ENCODE measurements around the gene RBM3.

RBM3 gene

GRCh38 chrX:48578661-48579128, 4.4 kb downstream of the RBM3 start:
- no peak overlapping the region for H2AFZ ChIP-seq (ENCODE audit: low read depth, low read length)
- H3K4me3 ChIP-seq (ENCODE audit: low read length): no peak overlapping the region
- no peak overlapping the region for H3K27ac ChIP-seq (ENCODE audit: low read length)
- TF ChIP-seq CTCF (IDR thresholded peaks at IDR 0.05; ENCODE audit: low read depth, low read length) (no peak), EZH2phosphoT487 (IDR thresholded peaks at IDR 0.05; ENCODE audit: low read depth) (no peak)
- H4K20me1 ChIP-seq (ENCODE audit: insufficient read depth, low read length): no peaks in the 10 kb centered on the region; the same call in 1 of the 2 replicates
- no peak overlapping the region for H3K9ac ChIP-seq (ENCODE audit: low read length)
- H3K27me3 ChIP-seq (ENCODE audit: low read depth, low read length): no peaks in the 10 kb centered on the region
- peaks cover 25% of the 10 kb centered on the region for H3K79me2 ChIP-seq (ENCODE audit: low read length)
- H3K4me1 ChIP-seq (ENCODE audit: low read length): peaks cover 8% of the 10 kb centered on the region
- H3K4me2 ChIP-seq (ENCODE audit: low read length): no peak overlapping the region
- peaks cover 50% of the 10 kb centered on the region for H3K36me3 ChIP-seq (replicated peaks; ENCODE audit: low read depth, low read length)
- H3K9me3 ChIP-seq (ENCODE audit: insufficient read depth, low read length): no peaks in the 10 kb centered on the region

GRCh38 chrX:48579259-48579658, 5.0 kb downstream of the RBM3 start:
- no peaks in the 10 kb centered on the region for H3K27me3 ChIP-seq (ENCODE audit: low read depth, low read length)
- peaks cover 8% of the 10 kb centered on the region for H3K4me1 ChIP-seq (ENCODE audit: low read length)
- H3K9ac ChIP-seq (ENCODE audit: low read length): no peak overlapping the region
- peaks cover 25% of the 10 kb centered on the region for H3K79me2 ChIP-seq (ENCODE audit: low read length)
- no peak overlapping the region for H2AFZ ChIP-seq (ENCODE audit: low read depth, low read length)
- no peak overlapping the region for H3K27ac ChIP-seq (ENCODE audit: low read length)
- no peaks in the 10 kb centered on the region; the same call in 1 of the 2 replicates for H4K20me1 ChIP-seq (ENCODE audit: insufficient read depth, low read length)
- TF ChIP-seq CTCF (IDR thresholded peaks at IDR 0.05; ENCODE audit: low read depth, low read length) (no peak), EZH2phosphoT487 (IDR thresholded peaks at IDR 0.05; ENCODE audit: low read depth) (no peak)
- H3K4me3 ChIP-seq (ENCODE audit: low read length): no peak overlapping the region
- H3K4me2 ChIP-seq (ENCODE audit: low read length): no peak overlapping the region
- peaks cover 50% of the 10 kb centered on the region for H3K36me3 ChIP-seq (replicated peaks; ENCODE audit: low read depth, low read length)
- no peaks in the 10 kb centered on the region for H3K9me3 ChIP-seq (ENCODE audit: insufficient read depth, low read length)

- no peaks in the 10 kb centered on the region; the same call in 1 of the 2 replicates for H4K20me1 ChIP-seq (ENCODE audit: insufficient read depth, low read length)
- H3K36me3 ChIP-seq (replicated peaks; ENCODE audit: low read depth, low read length): peaks cover 42% of the 10 kb centered on the region
- H2AFZ ChIP-seq (ENCODE audit: low read depth, low read length): no peak overlapping the region
- H3K4me2 ChIP-seq (ENCODE audit: low read length): no peak overlapping the region
- H3K9ac ChIP-seq (ENCODE audit: low read length): no peak overlapping the region
- H3K4me1 ChIP-seq (ENCODE audit: low read length): peaks cover 3% of the 10 kb centered on the region
- H3K9me3 ChIP-seq (ENCODE audit: insufficient read depth, low read length): no peaks in the 10 kb centered on the region
- H3K79me2 ChIP-seq (ENCODE audit: low read length): peaks cover 12% of the 10 kb centered on the region
- no peak overlapping the region for H3K27ac ChIP-seq (ENCODE audit: low read length)
- TF ChIP-seq CTCF (IDR thresholded peaks at IDR 0.05; ENCODE audit: low read depth, low read length) (no peak), EZH2phosphoT487 (IDR thresholded peaks at IDR 0.05; ENCODE audit: low read depth) (no peak)
- no peak overlapping the region for H3K4me3 ChIP-seq (ENCODE audit: low read length)
- H3K27me3 ChIP-seq (ENCODE audit: low read depth, low read length): no peaks in the 10 kb centered on the region
Measured at GRCh38 chrX:48580662-48581061, 6.4 kb downstream of the RBM3 start.

- H3K4me3 ChIP-seq (ENCODE audit: low read length): no peak overlapping the region
- H4K20me1 ChIP-seq (ENCODE audit: insufficient read depth, low read length): no peaks in the 10 kb centered on the region
- TF ChIP-seq CTCF (IDR thresholded peaks at IDR 0.05; ENCODE audit: low read depth, low read length) (no peak), EZH2phosphoT487 (IDR thresholded peaks at IDR 0.05; ENCODE audit: low read depth) (no peak)
Measured at GRCh38 chrX:48584698-48585097, 10.4 kb downstream of the RBM3 start.

More at GRCh38 chrX:48584698-48585097, 10.4 kb downstream of the RBM3 start:
- H3K36me3 ChIP-seq (replicated peaks; ENCODE audit: low read depth, low read length): peaks cover 5% of the 10 kb centered on the region
- H3K27me3 ChIP-seq (ENCODE audit: low read depth, low read length): no peaks in the 10 kb centered on the region
- H3K27ac ChIP-seq (ENCODE audit: low read length): no peak overlapping the region
- H3K9me3 ChIP-seq (ENCODE audit: insufficient read depth, low read length): no peaks in the 10 kb centered on the region
- no peak overlapping the region for H2AFZ ChIP-seq (ENCODE audit: low read depth, low read length)
- no peak overlapping the region for H3K4me2 ChIP-seq (ENCODE audit: low read length)
- no peaks in the 10 kb centered on the region for H3K4me1 ChIP-seq (ENCODE audit: low read length)
- no peak overlapping the region for H3K9ac ChIP-seq (ENCODE audit: low read length)
- H3K79me2 ChIP-seq (ENCODE audit: low read length): no peaks in the 10 kb centered on the region
